ENCODE results near the gene RPN2. TPM values are rescaled to one million over a fixed set of nuclear protein-coding genes. Genes with fewer than 3 reads are reported as not detected.

RPN2 gene
- total and polyA plus RNA-seq, 2 of the 13 experiments (the other 11 are each of a cell fraction or from before 2014, with no cell fraction given), result 587 to 1,818 TPM

DNA sequence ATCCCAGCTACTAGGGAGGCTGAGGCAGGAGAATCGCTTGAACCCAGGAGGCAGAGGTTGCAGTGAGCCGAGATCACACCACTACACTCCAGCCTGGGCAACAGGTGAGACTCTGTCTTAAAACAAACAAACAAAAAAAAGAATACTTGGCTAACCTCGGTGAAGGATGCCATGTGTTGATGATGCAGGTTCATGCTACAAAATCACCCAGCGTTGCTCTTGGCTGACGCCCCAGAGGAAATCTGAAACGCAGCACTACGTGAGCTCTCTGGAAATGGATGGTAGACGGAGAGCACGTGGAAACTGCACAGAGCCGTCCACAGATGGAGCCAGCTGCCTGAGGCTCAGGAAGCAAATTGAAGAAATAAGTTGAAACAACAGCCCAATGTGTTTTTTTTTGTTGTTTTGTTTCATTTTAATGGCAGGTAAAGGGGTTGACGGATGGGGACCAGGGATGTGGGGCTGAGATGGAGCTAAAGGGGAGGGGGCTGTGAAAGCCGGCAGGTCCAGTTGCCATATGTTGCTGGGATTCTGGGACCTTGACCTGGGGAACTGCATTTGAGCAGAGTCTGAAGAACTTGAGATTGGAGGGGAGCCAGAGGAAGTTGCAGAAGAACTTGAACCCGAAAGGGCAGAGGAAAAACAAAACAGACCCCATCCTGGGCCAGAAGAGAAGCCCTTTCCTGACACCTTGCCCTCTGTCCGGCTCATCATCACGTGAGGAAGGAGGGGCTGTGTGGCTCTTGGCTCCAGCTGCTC, 97.5 kb downstream of the RPN2 start (continued):
- TF ChIP-seq, protein P1, sequence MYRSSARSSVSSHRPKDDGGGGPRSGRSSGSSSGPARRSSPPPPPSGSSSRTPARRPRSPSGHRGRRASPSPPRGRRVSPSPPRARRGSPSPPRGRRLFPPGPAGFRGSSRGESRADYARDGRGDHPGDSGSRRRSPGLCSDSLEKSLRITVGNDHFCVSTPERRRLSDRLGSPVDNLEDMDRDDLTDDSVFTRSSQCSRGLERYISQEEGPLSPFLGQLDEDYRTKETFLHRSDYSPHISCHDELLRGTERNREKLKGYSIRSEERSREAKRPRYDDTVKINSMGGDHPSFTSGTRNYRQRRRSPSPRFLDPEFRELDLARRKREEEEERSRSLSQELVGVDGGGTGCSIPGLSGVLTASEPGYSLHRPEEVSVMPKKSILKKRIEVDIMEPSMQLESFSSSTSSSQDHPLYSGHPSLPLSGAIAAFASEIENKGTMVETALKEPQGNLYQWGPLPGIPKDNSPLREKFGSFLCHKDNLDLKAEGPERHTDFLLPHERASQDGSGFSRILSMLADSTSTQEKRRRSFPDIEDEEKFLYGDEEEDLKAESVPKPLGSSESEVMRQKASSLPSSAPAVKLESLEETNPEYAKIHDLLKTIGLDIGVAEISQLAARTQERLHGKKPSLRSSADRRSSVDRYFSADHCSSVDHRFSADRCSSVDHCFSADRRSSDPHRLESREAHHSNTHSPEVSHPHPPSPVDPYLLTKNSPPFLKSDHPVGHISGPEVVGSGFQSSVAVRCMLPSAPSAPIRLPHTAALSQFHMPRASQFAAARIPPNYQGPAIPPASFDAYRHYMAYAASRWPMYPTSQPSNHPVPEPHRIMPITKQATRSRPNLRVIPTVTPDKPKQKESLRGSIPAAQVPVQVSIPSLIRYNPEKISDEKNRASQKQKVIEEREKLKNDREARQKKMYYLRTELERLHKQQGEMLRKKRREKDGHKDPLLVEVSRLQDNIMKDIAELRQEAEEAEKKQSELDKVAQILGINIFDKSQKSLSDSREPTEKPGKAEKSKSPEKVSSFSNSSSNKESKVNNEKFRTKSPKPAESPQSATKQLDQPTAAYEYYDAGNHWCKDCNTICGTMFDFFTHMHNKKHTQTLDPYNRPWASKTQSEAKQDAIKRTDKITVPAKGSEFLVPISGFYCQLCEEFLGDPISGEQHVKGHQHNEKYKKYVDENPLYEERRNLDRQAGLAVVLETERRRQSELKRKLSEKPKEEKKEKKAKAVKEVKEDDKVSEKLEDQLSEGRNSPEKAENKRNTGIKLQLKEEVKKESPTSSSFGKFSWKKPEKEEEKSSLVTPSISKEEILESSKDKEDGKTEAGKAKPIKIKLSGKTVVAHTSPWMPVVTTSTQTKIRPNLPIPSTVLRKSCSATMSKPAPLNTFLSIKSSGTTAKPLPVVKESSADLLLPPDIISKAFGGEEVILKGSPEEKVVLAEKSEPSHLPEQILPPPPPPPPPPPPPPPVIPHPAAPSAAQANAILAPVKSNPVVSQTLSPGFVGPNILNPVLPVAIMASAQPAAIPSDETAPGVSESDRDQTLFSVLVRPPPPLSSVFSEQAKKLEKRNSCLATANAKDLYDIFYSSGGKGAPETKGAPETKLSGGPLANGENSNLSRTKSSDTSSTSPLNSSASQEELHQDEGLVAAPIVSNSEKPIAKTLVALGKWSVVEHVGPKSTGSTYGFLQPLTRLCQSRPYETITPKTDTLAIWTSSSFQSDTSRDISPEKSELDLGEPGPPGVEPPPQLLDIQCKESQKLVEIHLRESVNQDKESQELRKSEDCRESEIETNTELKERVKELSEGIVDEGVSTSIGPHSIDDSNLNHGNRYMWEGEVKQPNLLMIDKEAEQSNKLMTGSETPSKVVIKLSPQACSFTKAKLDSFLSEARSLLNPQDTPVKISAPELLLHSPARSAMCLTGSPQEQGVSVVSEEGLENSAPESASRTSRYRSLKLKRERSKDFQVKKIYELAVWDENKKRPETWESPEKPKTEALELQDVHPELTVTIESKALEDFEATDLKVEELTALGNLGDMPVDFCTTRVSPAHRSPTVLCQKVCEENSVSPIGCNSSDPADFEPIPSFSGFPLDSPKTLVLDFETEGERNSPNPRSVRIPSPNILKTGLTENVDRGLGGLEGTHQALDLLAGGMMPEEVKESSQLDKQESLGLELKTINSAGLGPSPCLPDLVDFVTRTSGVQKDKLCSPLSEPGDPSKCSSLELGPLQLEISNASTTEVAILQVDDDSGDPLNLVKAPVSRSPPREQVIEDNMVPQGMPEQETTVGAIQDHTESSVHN (CRISPR knock-in tag; IDR thresholded peaks at IDR 0.05), result no peak
- TF ChIP-seq GZF1 (CRISPR knock-in tag; IDR thresholded peaks at IDR 0.05) (0 out of 2 replicates have a peak, but pooled peaks have one; percentile 29), TBL1XR1 (IDR thresholded peaks at IDR 0.05; ENCODE audit: borderline replicate concordance, low read length, partially characterized antibody) (no peak), ATRX (CRISPR knock-in tag; IDR thresholded peaks at IDR 0.05; ENCODE audit: borderline replicate concordance) (no peak), HNF4A (CRISPR knock-in tag; IDR thresholded peaks at IDR 0.05) (peak; percentile 30; the same call in 1 of the 2 replicates), MYC (CRISPR knock-in tag; IDR thresholded peaks at IDR 0.05; ENCODE audit: borderline replicate concordance) (peak; percentile 75; the same call in 1 of the 2 replicates), ZNF883 (CRISPR knock-in tag; IDR thresholded peaks at IDR 0.05; ENCODE audit: not compliant biosample characterization) (peak; percentile 14), STAG1 (CRISPR knock-in tag; IDR thresholded peaks at IDR 0.05) (peak; percentile 70), ZNF792 (CRISPR knock-in tag; IDR thresholded peaks at IDR 0.05) (no peak)
- TF ChIP-seq, protein P2, sequence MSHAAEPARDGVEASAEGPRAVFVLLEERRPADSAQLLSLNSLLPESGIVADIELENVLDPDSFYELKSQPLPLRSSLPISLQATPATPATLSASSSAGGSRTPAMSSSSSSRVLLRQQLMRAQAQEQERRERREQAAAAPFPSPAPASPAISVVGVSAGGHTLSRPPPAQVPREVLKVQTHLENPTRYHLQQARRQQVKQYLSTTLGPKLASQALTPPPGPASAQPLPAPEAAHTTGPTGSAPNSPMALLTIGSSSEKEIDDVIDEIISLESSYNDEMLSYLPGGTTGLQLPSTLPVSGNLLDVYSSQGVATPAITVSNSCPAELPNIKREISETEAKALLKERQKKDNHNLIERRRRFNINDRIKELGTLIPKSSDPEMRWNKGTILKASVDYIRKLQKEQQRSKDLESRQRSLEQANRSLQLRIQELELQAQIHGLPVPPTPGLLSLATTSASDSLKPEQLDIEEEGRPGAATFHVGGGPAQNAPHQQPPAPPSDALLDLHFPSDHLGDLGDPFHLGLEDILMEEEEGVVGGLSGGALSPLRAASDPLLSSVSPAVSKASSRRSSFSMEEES (CRISPR knock-in tag; IDR thresholded peaks at IDR 0.05), result no peak
- TF ChIP-seq, protein P3, sequence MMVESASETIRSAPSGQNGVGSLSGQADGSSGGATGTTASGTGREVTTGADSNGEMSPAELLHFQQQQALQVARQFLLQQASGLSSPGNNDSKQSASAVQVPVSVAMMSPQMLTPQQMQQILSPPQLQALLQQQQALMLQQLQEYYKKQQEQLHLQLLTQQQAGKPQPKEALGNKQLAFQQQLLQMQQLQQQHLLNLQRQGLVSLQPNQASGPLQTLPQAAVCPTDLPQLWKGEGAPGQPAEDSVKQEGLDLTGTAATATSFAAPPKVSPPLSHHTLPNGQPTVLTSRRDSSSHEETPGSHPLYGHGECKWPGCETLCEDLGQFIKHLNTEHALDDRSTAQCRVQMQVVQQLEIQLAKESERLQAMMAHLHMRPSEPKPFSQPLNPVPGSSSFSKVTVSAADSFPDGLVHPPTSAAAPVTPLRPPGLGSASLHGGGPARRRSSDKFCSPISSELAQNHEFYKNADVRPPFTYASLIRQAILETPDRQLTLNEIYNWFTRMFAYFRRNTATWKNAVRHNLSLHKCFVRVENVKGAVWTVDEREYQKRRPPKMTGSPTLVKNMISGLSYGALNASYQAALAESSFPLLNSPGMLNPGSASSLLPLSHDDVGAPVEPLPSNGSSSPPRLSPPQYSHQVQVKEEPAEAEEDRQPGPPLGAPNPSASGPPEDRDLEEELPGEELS (CRISPR knock-in tag; IDR thresholded peaks at IDR 0.05), result no peak
- TF ChIP-seq, protein P4, sequence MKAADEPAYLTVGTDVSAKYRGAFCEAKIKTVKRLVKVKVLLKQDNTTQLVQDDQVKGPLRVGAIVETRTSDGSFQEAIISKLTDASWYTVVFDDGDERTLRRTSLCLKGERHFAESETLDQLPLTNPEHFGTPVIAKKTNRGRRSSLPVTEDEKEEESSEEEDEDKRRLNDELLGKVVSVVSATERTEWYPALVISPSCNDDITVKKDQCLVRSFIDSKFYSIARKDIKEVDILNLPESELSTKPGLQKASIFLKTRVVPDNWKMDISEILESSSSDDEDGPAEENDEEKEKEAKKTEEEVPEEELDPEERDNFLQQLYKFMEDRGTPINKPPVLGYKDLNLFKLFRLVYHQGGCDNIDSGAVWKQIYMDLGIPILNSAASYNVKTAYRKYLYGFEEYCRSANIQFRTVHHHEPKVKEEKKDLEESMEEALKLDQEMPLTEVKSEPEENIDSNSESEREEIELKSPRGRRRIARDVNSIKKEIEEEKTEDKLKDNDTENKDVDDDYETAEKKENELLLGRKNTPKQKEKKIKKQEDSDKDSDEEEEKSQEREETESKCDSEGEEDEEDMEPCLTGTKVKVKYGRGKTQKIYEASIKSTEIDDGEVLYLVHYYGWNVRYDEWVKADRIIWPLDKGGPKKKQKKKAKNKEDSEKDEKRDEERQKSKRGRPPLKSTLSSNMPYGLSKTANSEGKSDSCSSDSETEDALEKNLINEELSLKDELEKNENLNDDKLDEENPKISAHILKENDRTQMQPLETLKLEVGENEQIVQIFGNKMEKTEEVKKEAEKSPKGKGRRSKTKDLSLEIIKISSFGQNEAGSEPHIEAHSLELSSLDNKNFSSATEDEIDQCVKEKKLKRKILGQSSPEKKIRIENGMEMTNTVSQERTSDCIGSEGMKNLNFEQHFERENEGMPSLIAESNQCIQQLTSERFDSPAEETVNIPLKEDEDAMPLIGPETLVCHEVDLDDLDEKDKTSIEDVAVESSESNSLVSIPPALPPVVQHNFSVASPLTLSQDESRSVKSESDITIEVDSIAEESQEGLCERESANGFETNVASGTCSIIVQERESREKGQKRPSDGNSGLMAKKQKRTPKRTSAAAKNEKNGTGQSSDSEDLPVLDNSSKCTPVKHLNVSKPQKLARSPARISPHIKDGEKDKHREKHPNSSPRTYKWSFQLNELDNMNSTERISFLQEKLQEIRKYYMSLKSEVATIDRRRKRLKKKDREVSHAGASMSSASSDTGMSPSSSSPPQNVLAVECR (CRISPR knock-in tag; IDR thresholded peaks at IDR 0.05; ENCODE audit: borderline replicate concordance), result peak; percentile 40; the same call in 1 of the 2 replicates

All from HepG2 (cell line).